Mammary epithelial cell (primary cell): ENCODE measurements around the gene CHMP6.

Experiments
- CTCF ChIP-seq, 2 donors: IDR thresholded peaks in 1 of 2; conservative IDR thresholded peaks in 1 of 2; 2 replicates each; pipeline ENCODE4 v1.5.1; 2011 to 2012; ENCODE audit warnings: inconsistent platforms in 2 of 2, low read length in 2 of 2, mild to moderate bottlenecking in 2 of 2, control low read depth in 1 of 2, low read depth in 1 of 2; ENCODE audit not compliant: insufficient read depth in 1 of 2; ENCODE audit errors: extremely low read depth in 1 of 2
- EZH2 ChIP-seq: IDR thresholded peaks from 2 replicates; pipeline ENCODE4 v1.6.1; 2012; ENCODE audit warnings: low read length, inconsistent platforms, borderline replicate concordance

- TF ChIP-seq CTCF (conservative IDR thresholded peaks at IDR 0.05 in 1 of 2, IDR thresholded peaks at IDR 0.05 in 1 of 2; ENCODE audit: extremely low read depth in 1 of 2, insufficient read depth in 1 of 2, low read depth in 1 of 2, low read length in 2 of 2) (no peak), EZH2 (no peak)
These were observed 30.1 kb downstream of the CHMP6 start for GRCh38 chr17:81021531-81022343.
